H1 (cell line): ENCODE results near the gene PNISR. TPM values are rescaled to one million over a fixed set of nuclear protein-coding genes. Genes with fewer than 3 reads are reported as not detected.

Source experiments
- CTCF ChIA-PET: fragments of 300-600 bp; sonication (Branson Sonifier 250); formaldehyde crosslinking; loops from one replicate; lab custom pipeline; 2021; ENCODE audit not compliant: partially characterized antibody; lab: Charles Lee
- POLR2A ChIA-PET: fragments of 300-600 bp; sonication (Branson Sonifier 250); formaldehyde crosslinking; loops from one replicate; lab custom pipeline; 2021; ENCODE audit warnings: inconsistent platforms; ENCODE audit not compliant: partially characterized antibody; lab: Charles Lee
- DNase-seq, 2 experiments: peaks; one replicate each; pipeline versions ENCODE4 v3.0.0 to v3.0.0-alpha.2; 2010 to 2022; ENCODE audit warnings: low spot score in 2 of 2, low read depth in 1 of 2, mixed read lengths in 1 of 2
- FAIRE-seq: peaks from 2 replicates; lab custom pipeline; 2011; peaks lifted over from hg19 to GRCh38; lab: Jason Lieb, UNC
- H2AFZ ChIP-seq: 2 replicates; pipeline ENCODE4 v1.8.1; 2012; ENCODE audit warnings: low read length, inconsistent platforms
- H2AK5ac ChIP-seq: 2 replicates; pipeline ENCODE4 v1.6.1; 2013; ENCODE audit warnings: low read depth, low read length
- H2BK120ac ChIP-seq: replicated peaks from 2 replicates; pipeline ENCODE3; 2013; ENCODE audit warnings: low read depth, low read length, inconsistent platforms
- H2BK12ac ChIP-seq: 2 replicates; pipeline ENCODE4 v1.6.1; 2013; ENCODE audit warnings: low read depth, low read length
- H2BK15ac ChIP-seq: 2 replicates; pipeline ENCODE4 v1.6.1; 2013; ENCODE audit warnings: low read length
- H2BK20ac ChIP-seq: 2 replicates; pipeline ENCODE4 v1.6.1; 2013; ENCODE audit warnings: low read length
- H2BK5ac ChIP-seq: 2 replicates; pipeline ENCODE4 v1.6.1; 2013; ENCODE audit warnings: low read depth, low read length
- H3K14ac ChIP-seq: 2 replicates; pipeline ENCODE4 v1.6.1; 2013; ENCODE audit warnings: inconsistent platforms; ENCODE audit not compliant: insufficient read length
- H3K18ac ChIP-seq: 2 replicates; pipeline ENCODE4 v1.6.1; 2013; ENCODE audit warnings: low read length; ENCODE audit errors: extremely low read depth
- H3K23ac ChIP-seq: 2 replicates; pipeline ENCODE4 v1.6.1; 2013; ENCODE audit warnings: inconsistent platforms; ENCODE audit not compliant: insufficient read length
- H3K23me2 ChIP-seq: 2 replicates; pipeline ENCODE4 v1.6.1; 2013; ENCODE audit warnings: low read depth, low read length
- H3K27ac ChIP-seq: 2 replicates; pipeline ENCODE4 v1.6.1; 2011; ENCODE audit warnings: low read depth, low read length, inconsistent platforms
- H3K27me3 ChIP-seq, 4 experiments: replicated peaks in 1 of 4; 1 replicate in 1 of 4; 2 replicates in 3 of 4; pipeline versions ENCODE4 v1.6.1 to v1.8.1; 2011 to 2013; ENCODE audit warnings: low read length in 3 of 4, mild to moderate bottlenecking in 3 of 4, inconsistent platforms in 2 of 4, mixed read lengths in 2 of 4, moderate library complexity in 1 of 4; ENCODE audit not compliant: control insufficient read depth in 3 of 4, insufficient read depth in 3 of 4; ENCODE audit errors: extremely low read depth in 1 of 4
- H3K36me3 ChIP-seq, 4 experiments: 2 replicates each; pipeline versions ENCODE4 v1.6.1 to v1.8.1; 2011 to 2013; ENCODE audit warnings: mild to moderate bottlenecking in 4 of 4, low read length in 3 of 4, moderate library complexity in 2 of 4, control low read depth in 1 of 4, inconsistent platforms in 1 of 4; ENCODE audit not compliant: insufficient read depth in 4 of 4, control insufficient read depth in 2 of 4
- H3K4ac ChIP-seq: replicated peaks from 2 replicates; pipeline ENCODE3; 2013; ENCODE audit warnings: low read length, low read depth, mixed read lengths, inconsistent platforms; ENCODE audit not compliant: insufficient read length
- H3K4me1 ChIP-seq, 4 experiments: replicated peaks in 1 of 4; 1 replicate in 1 of 4; 2 replicates in 3 of 4; pipeline versions ENCODE4 v1.6.1 to v1.8.1; 2011 to 2013; ENCODE audit warnings: low read length in 3 of 4, inconsistent platforms in 2 of 4, mixed read lengths in 1 of 4; ENCODE audit not compliant: insufficient read depth in 4 of 4, control insufficient read depth in 3 of 4
- H3K4me2 ChIP-seq, 2 experiments: 2 replicates each; pipeline versions ENCODE4 v1.6.1 to v1.8.1; 2011 to 2013; ENCODE audit warnings: low read depth in 2 of 2, low read length in 2 of 2, control low read depth in 1 of 2, inconsistent platforms in 1 of 2, mild to moderate bottlenecking in 1 of 2; ENCODE audit not compliant: insufficient read depth in 1 of 2
- H3K4me3 ChIP-seq, 4 experiments: fragments of 200-600, 300-600 bp in 1 of 4; sonication (generic), shearing (Covaris generic), sonication (Bioruptor Twin) in 1 of 4; 2 replicates each; pipeline versions ENCODE4 v1.5.1 to v1.8.1; 2011 to 2016; ENCODE audit warnings: low read length in 4 of 4, low read depth in 3 of 4, control low read depth in 2 of 4, inconsistent platforms in 2 of 4, mild to moderate bottlenecking in 2 of 4, mixed read lengths in 1 of 4, moderate library complexity in 1 of 4; ENCODE audit not compliant: insufficient read depth in 2 of 4; ENCODE audit errors: extremely low read depth in 1 of 4
- H3K56ac ChIP-seq: replicated peaks from 2 replicates; pipeline ENCODE3; 2013; ENCODE audit warnings: low read depth, mild to moderate bottlenecking, mixed read lengths, low read length, inconsistent platforms; ENCODE audit not compliant: insufficient read length
- H3K79me1 ChIP-seq: 2 replicates; pipeline ENCODE4 v1.6.1; 2013; ENCODE audit warnings: low read depth, low read length, control low read depth
- H3K79me2 ChIP-seq, 2 experiments: 2 replicates each; pipeline versions ENCODE4 v1.6.1 to v1.8.1; 2012 to 2013; ENCODE audit warnings: low read length in 2 of 2, mild to moderate bottlenecking in 2 of 2, inconsistent platforms in 1 of 2; ENCODE audit not compliant: insufficient read depth in 2 of 2, control insufficient read depth in 1 of 2
- H3K9ac ChIP-seq, 4 experiments: replicated peaks in 1 of 4; 1 replicate in 1 of 4; 2 replicates in 3 of 4; pipeline versions ENCODE4 v1.6.1 to v1.8.1; 2011 to 2013; ENCODE audit warnings: low read depth in 3 of 4, low read length in 3 of 4, control low read depth in 2 of 4, mild to moderate bottlenecking in 2 of 4, moderate library complexity in 2 of 4, inconsistent platforms in 1 of 4; ENCODE audit errors: extremely low read depth in 1 of 4
- H3K9me3 ChIP-seq, 2 experiments: 2 replicates each; pipeline versions ENCODE4 v1.6.1 to v1.8.1; 2012 to 2013; ENCODE audit warnings: mild to moderate bottlenecking in 2 of 2, moderate library complexity in 2 of 2, control low read depth in 1 of 2, inconsistent platforms in 1 of 2, low read depth in 1 of 2, low read length in 1 of 2, mixed read lengths in 1 of 2; ENCODE audit not compliant: insufficient read depth in 2 of 2
- H4K20me1 ChIP-seq, 2 experiments: replicated peaks in 1 of 2; 2 replicates each; pipeline versions ENCODE3 to v1.8.1; 2011 to 2013; ENCODE audit warnings: inconsistent platforms in 2 of 2, low read length in 2 of 2, mild to moderate bottlenecking in 1 of 2; ENCODE audit not compliant: insufficient read depth in 2 of 2, control insufficient read depth in 1 of 2
- H4K5ac ChIP-seq: 2 replicates; pipeline ENCODE4 v1.6.1; 2013; ENCODE audit warnings: low read length, low read depth, mixed read lengths, inconsistent platforms; ENCODE audit not compliant: insufficient read length
- H4K8ac ChIP-seq: 2 replicates; pipeline ENCODE4 v1.8.0; 2013; ENCODE audit warnings: mild to moderate bottlenecking, moderate library complexity, low read length, inconsistent platforms; ENCODE audit not compliant: insufficient read depth; ENCODE audit errors: extremely low read depth
- H4K91ac ChIP-seq: replicated peaks from 2 replicates; pipeline ENCODE3; 2013; ENCODE audit warnings: low read length, mixed read lengths, inconsistent platforms; ENCODE audit not compliant: insufficient read length
- CEBPB ChIP-seq: IDR thresholded peaks from 2 replicates; pipeline ENCODE4 v1.6.1; 2012; ENCODE audit warnings: low read depth, low read length
- CHD1 ChIP-seq: IDR thresholded peaks from 2 replicates; pipeline ENCODE4 v1.6.1; 2012; ENCODE audit warnings: low read depth, low read length, improper control_type of control experiment
- EP300 ChIP-seq, 2 experiments: IDR thresholded peaks; 1 replicate in 1 of 2; 2 replicates in 1 of 2; pipeline ENCODE4 v1.6.1; 2011 to 2012; ENCODE audit warnings: low read depth in 2 of 2, low read length in 2 of 2, mild to moderate bottlenecking in 2 of 2, borderline replicate concordance in 1 of 2, inconsistent platforms in 1 of 2, moderate library complexity in 1 of 2
- GABPA ChIP-seq: IDR thresholded peaks from 2 replicates; pipeline ENCODE4 v1.6.1; 2011; ENCODE audit warnings: mild to moderate bottlenecking, low read length, moderate library complexity, borderline replicate concordance; ENCODE audit not compliant: insufficient read depth
- HDAC6 ChIP-seq: IDR thresholded peaks from one replicate; pipeline ENCODE4 v1.7.1; 2012; ENCODE audit warnings: low read depth, mild to moderate bottlenecking, inconsistent platforms, low read length, moderate library complexity
- RBBP5 ChIP-seq: IDR thresholded peaks from 2 replicates; pipeline ENCODE4 v1.7.1; 2012; ENCODE audit warnings: low read depth, mild to moderate bottlenecking, inconsistent platforms, low read length, moderate library complexity, borderline replicate concordance
- RFX5 ChIP-seq: IDR thresholded peaks from 2 replicates; pipeline ENCODE4 v1.6.1; 2011; ENCODE audit warnings: low read depth, low read length, improper control_type of control experiment, borderline replicate concordance
- RXRA ChIP-seq: IDR thresholded peaks from 2 replicates; pipeline ENCODE4 v1.6.1; 2011; ENCODE audit warnings: low read depth, mild to moderate bottlenecking, low read length, moderate library complexity; ENCODE audit not compliant: insufficient read depth
- SAP30 ChIP-seq: fragments of 300-600 bp; sonication (generic); IDR thresholded peaks from 2 replicates; pipeline ENCODE4 v1.7.1; 2012; ENCODE audit warnings: low read length, moderate library complexity, mild to moderate bottlenecking, inconsistent platforms; ENCODE audit not compliant: insufficient read depth, insufficient replicate concordance
- SIX5 ChIP-seq: IDR thresholded peaks from 2 replicates; pipeline ENCODE4 v1.6.1; 2011; ENCODE audit warnings: mild to moderate bottlenecking, low read depth, low read length
- SP4 ChIP-seq: IDR thresholded peaks from 2 replicates; pipeline ENCODE4 v1.6.1; 2012; ENCODE audit warnings: low read length, inconsistent platforms
- USF2 ChIP-seq: IDR thresholded peaks from 2 replicates; pipeline ENCODE4 v1.6.1; 2011; ENCODE audit warnings: low read length, improper control_type of control experiment
- ZNF274 ChIP-seq: IDR thresholded peaks from 2 replicates; pipeline ENCODE4 v1.7.0; 2012; ENCODE audit warnings: low read length, borderline replicate concordance; ENCODE audit errors: extremely low read depth
- WGBS, 2 experiments: shearing (Covaris generic) in 1 of 2; methylation state at CpG; one replicate each; pipeline versions ENCODE4 v1.1.6 to v1.1.7; 2013 to 2015; ENCODE audit warnings: low lambda C conversion rate in 2 of 2, mixed read lengths in 2 of 2, inconsistent platforms in 1 of 2, low coverage in 1 of 2, missing lambda C conversion rate in 1 of 2; ENCODE audit not compliant: insufficient replicate concordance in 2 of 2, insufficient coverage in 1 of 2, insufficient read length in 1 of 2; ENCODE audit errors: extremely low coverage in 1 of 2, missing lambda C conversion rate in 1 of 2; 5-methylcytosine and 5-hydroxymethylcytosine counted together
- polyA plus RNA-seq, 7 experiments: library from polyadenylated mRNA; depleted of rRNA in 3 of 7; stranded (reverse) in 5 of 7; unstranded in 2 of 7; fragments of >200 nt in 5 of 7; fragments of 200-250 nt in 2 of 7; gene quantifications; 1 replicate in 5 of 7; 2 replicates in 1 of 7; 4 replicates in 1 of 7; pipeline versions ENCODE4 v1.2.1 to v1.2.3, GENCODE V29; 2011 to 2013; ENCODE audit warnings: missing spikeins in 2 of 7, mixed read lengths in 2 of 7
- total RNA-seq: library from RNA; stranded (reverse); fragmentation: NEBNext Ultra II Directional; extraction: Animal tissue kit (Norgen Biotek cat#: 25700); gene quantifications from 2 replicates; pipeline ENCODE4 v1.2.1, GENCODE V29; 2021

Gene PNISR
- total and polyA plus RNA-seq, 2 of the 8 experiments (the other 6 are each of a cell fraction or from before 2014, with no cell fraction given), result 41.1 to 134 TPM

GRCh38 chr6:99390896-99391295 is 34.2 kb downstream of the PNISR start:
- H2BK5ac ChIP-seq, result no peak overlapping the region
- no peak overlapping the region for H3K18ac ChIP-seq
- no peaks in the 10 kb centered on the region for H3K9me3 ChIP-seq
- H3K4me1 ChIP-seq, result no peaks in the 10 kb centered on the region
- H3K79me1 ChIP-seq, result no peaks in the 10 kb centered on the region
- no peak overlapping the region for H4K5ac ChIP-seq
- WGBS, 2 experiments, result 93% methylated on average over 3 of the region's 3 CpGs; no CpG with 5 or more reads in 1 of the 2 experiments
- ChIA-PET POLR2A (interaction anchor here (1.5 kb wide), 1 partner anchor 43 kb away, joined by 3 read pairs; no protein-coding TSS in a partner anchor), CTCF (interaction anchor here (0.7 kb wide), 1 partner anchor 386 kb away, joined by 3 read pairs; no protein-coding TSS in a partner anchor)
- no peak overlapping the region for H4K91ac ChIP-seq
- no peak overlapping the region for H3K23ac ChIP-seq
- H4K8ac ChIP-seq, result no peak overlapping the region; the same call in 1 of the 2 replicates
- no peak overlapping the region for H3K4me2 ChIP-seq
- H3K36me3 ChIP-seq, result no peaks in the 10 kb centered on the region
- H3K23me2 ChIP-seq, result no peaks in the 10 kb centered on the region
- no peak overlapping the region for H3K14ac ChIP-seq
- FAIRE-seq (no peak), DNase-seq (no peak)
- no peak overlapping the region for H2AFZ ChIP-seq
- H3K56ac ChIP-seq, result no peak overlapping the region
- no peak overlapping the region for H2BK15ac ChIP-seq
- no peak overlapping the region for H2BK12ac ChIP-seq
- H2AK5ac ChIP-seq, result no peak overlapping the region
- H3K27ac ChIP-seq, result no peak overlapping the region
- H3K9ac ChIP-seq, result no peak overlapping the region
- H4K20me1 ChIP-seq, result no peaks in the 10 kb centered on the region
- no peak overlapping the region for H3K4ac ChIP-seq
- H2BK120ac ChIP-seq, result no peak overlapping the region
- H3K27me3 ChIP-seq, result no peaks in the 10 kb centered on the region
- H3K4me3 ChIP-seq, result no peak overlapping the region
- no peaks in the 10 kb centered on the region for H3K79me2 ChIP-seq
- H2BK20ac ChIP-seq, result no peak overlapping the region
- TF ChIP-seq SP4, result no peak
- TF ChIP-seq RFX5, result no peak
- TF ChIP-seq USF2, result no peak
- TF ChIP-seq ZNF274, result no peak
- TF ChIP-seq EP300 (IDR thresholded peaks at IDR 0.05; ENCODE audit: borderline replicate concordance in 1 of 2, low read depth in 2 of 2, low read length in 2 of 2), result no peak
- TF ChIP-seq GABPA, result no peak
- no peak for TF ChIP-seq RBBP5
- TF ChIP-seq CEBPB, result no peak
- TF ChIP-seq CHD1, result no peak
- no peak for TF ChIP-seq SIX5
- no peak for TF ChIP-seq SAP30
- TF ChIP-seq HDAC6, result no peak
- TF ChIP-seq RXRA, result no peak
